ENCODE results near the gene SLC7A1.

SLC7A1 gene

GRCh38 chr13:29484236-29484635, 111.3 kb downstream of the SLC7A1 start:
- H3K27ac ChIP-seq (ENCODE audit: low read depth, low read length) = no peak overlapping the region
- peaks cover 7% of the 10 kb centered on the region for H3K4me1 ChIP-seq (ENCODE audit: control insufficient read depth, low read length)
- H3K36me3 ChIP-seq (ENCODE audit: control insufficient read depth, low read length) = no peaks in the 10 kb centered on the region
- H3F3A ChIP-seq (ENCODE audit: control insufficient read depth, insufficient read depth) = no peaks in the 10 kb centered on the region
- H3K27me3 ChIP-seq (ENCODE audit: control insufficient read depth, low read length) = peaks cover 32% of the 10 kb centered on the region
- no peaks in the 10 kb centered on the region for H3K79me2 ChIP-seq (ENCODE audit: control insufficient read depth, low read length)
- no peak for TF ChIP-seq EZH2phosphoT487 (IDR thresholded peaks at IDR 0.05; ENCODE audit: borderline replicate concordance, low read length)
- TF ChIP-seq, protein P1, sequence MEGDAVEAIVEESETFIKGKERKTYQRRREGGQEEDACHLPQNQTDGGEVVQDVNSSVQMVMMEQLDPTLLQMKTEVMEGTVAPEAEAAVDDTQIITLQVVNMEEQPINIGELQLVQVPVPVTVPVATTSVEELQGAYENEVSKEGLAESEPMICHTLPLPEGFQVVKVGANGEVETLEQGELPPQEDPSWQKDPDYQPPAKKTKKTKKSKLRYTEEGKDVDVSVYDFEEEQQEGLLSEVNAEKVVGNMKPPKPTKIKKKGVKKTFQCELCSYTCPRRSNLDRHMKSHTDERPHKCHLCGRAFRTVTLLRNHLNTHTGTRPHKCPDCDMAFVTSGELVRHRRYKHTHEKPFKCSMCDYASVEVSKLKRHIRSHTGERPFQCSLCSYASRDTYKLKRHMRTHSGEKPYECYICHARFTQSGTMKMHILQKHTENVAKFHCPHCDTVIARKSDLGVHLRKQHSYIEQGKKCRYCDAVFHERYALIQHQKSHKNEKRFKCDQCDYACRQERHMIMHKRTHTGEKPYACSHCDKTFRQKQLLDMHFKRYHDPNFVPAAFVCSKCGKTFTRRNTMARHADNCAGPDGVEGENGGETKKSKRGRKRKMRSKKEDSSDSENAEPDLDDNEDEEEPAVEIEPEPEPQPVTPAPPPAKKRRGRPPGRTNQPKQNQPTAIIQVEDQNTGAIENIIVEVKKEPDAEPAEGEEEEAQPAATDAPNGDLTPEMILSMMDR (IDR thresholded peaks at IDR 0.05; ENCODE audit: low read depth, low read length, poor library complexity, severe bottlenecking) = no peak
- no peaks in the 10 kb centered on the region for H3K9me3 ChIP-seq (ENCODE audit: control insufficient read depth, insufficient read depth, low read length)
- no peaks in the 10 kb centered on the region for H3K9me2 ChIP-seq (replicated peaks; ENCODE audit: control insufficient read depth, low read length)
- no peak overlapping the region for H3K4me2 ChIP-seq (ENCODE audit: low read length)
- H4K20me1 ChIP-seq (ENCODE audit: control insufficient read depth, insufficient read depth, low read depth, low read length) = no peaks in the 10 kb centered on the region
- H3K4me3 ChIP-seq (ENCODE audit: low read length) = no peak overlapping the region

DNA sequence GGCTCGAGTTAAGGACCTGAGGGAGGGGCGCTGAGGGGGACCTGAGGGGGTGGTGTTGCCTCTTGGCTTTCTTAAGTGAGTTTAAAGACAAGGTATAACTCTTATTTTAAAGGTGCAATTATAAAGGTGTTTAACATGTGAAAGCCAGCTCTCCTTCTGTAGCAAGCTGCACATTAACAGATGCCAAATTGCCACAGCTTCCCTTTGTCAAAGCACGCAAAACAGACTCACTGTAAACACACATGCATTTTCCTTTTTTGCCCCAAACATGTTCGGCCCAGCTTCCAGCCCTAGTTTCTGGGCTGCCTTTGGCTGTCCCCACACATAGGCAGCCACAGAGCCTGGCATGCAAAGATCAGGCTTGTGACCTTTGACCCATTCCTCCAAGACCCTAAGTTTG, 111.9 kb downstream of the SLC7A1 start:
- peaks cover 32% of the 10 kb centered on the region for H3K27me3 ChIP-seq (ENCODE audit: control insufficient read depth, low read length)
- H3F3A ChIP-seq (ENCODE audit: control insufficient read depth, insufficient read depth) = no peaks in the 10 kb centered on the region
- no peak overlapping the region for H3K4me2 ChIP-seq (ENCODE audit: low read length)
- no peak overlapping the region for H3K4me3 ChIP-seq (ENCODE audit: low read length)
- no peaks in the 10 kb centered on the region for H3K36me3 ChIP-seq (ENCODE audit: control insufficient read depth, low read length)
- H4K20me1 ChIP-seq (ENCODE audit: control insufficient read depth, insufficient read depth, low read depth, low read length) = no peaks in the 10 kb centered on the region
- H3K27ac ChIP-seq (ENCODE audit: low read depth, low read length) = no peak overlapping the region
- H3K9me2 ChIP-seq (replicated peaks; ENCODE audit: control insufficient read depth, low read length) = no peaks in the 10 kb centered on the region
- H3K79me2 ChIP-seq (ENCODE audit: control insufficient read depth, low read length) = no peaks in the 10 kb centered on the region
- TF ChIP-seq, protein P1 (IDR thresholded peaks at IDR 0.05; ENCODE audit: low read depth, low read length, poor library complexity, severe bottlenecking) = no peak
- TF ChIP-seq EZH2phosphoT487 (IDR thresholded peaks at IDR 0.05; ENCODE audit: borderline replicate concordance, low read length) = no peak
- H3K4me1 ChIP-seq (ENCODE audit: control insufficient read depth, low read length) = peaks cover 7% of the 10 kb centered on the region
- H3K9me3 ChIP-seq (ENCODE audit: control insufficient read depth, insufficient read depth, low read length) = no peaks in the 10 kb centered on the region

DNA sequence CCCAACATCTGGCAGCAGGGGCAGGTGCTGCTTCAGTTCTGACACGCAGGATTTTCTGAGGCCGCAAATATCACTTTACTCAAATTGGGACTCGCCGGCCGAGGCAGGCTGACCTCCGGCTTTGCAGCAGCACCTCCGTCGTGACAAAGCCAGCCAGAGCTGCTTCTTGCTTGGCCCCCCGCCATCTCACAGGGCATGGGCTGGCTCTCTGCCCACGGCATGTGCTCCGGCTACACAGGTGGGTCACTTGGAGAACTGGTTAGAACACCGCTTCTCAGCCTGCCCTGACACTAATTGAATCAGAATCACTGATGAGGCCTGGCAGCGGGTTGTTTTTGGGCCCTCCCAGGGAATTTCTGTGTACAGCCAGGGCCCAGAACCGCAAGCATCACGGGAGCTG, 112.3 kb downstream of the SLC7A1 start:
- TF ChIP-seq, protein P1 (IDR thresholded peaks at IDR 0.05; ENCODE audit: low read depth, low read length, poor library complexity, severe bottlenecking) = no peak
- no peak for TF ChIP-seq EZH2phosphoT487 (IDR thresholded peaks at IDR 0.05; ENCODE audit: borderline replicate concordance, low read length)
- Histone ChIP-seq H3K27ac (ENCODE audit: low read depth, low read length) (no peak overlapping the region), H3K4me1 (ENCODE audit: control insufficient read depth, low read length) (peaks cover 7% of the 10 kb centered on the region), H3K79me2 (ENCODE audit: control insufficient read depth, low read length) (no peaks in the 10 kb centered on the region), H4K20me1 (ENCODE audit: control insufficient read depth, insufficient read depth, low read depth, low read length) (no peaks in the 10 kb centered on the region), H3K9me2 (replicated peaks; ENCODE audit: control insufficient read depth, low read length) (no peaks in the 10 kb centered on the region), H3K36me3 (ENCODE audit: control insufficient read depth, low read length) (no peaks in the 10 kb centered on the region), H3F3A (ENCODE audit: control insufficient read depth, insufficient read depth) (no peaks in the 10 kb centered on the region), H3K4me3 (ENCODE audit: low read length) (no peak overlapping the region), H3K4me2 (ENCODE audit: low read length) (no peak overlapping the region), H3K9me3 (ENCODE audit: control insufficient read depth, insufficient read depth, low read length) (no peaks in the 10 kb centered on the region), H3K27me3 (ENCODE audit: control insufficient read depth, low read length) (peaks cover 32% of the 10 kb centered on the region)

DNA sequence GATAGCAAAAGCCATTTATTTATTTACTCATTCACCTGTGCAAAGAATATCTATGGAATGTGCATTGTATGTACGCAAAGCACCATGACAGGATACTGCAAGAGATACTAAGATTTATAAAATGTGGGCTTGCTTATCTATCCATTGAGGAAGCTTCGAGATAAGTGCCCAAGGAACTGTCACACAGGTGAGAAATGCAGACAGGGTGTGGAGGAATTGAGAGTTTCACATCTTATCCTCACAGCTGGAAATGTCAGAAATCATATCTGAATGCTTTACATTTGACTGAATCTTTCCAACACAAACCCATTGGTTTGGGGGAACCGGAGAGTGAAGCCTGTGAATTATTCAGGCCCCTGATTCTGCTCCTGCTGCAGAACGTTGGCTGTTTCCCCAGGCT, 113.0 kb downstream of the SLC7A1 start:
- Histone ChIP-seq H3K9me2 (replicated peaks; ENCODE audit: control insufficient read depth, low read length) (no peaks in the 10 kb centered on the region), H3K79me2 (ENCODE audit: control insufficient read depth, low read length) (no peaks in the 10 kb centered on the region), H3K36me3 (ENCODE audit: control insufficient read depth, low read length) (no peaks in the 10 kb centered on the region), H3K9me3 (ENCODE audit: control insufficient read depth, insufficient read depth, low read length) (no peaks in the 10 kb centered on the region), H3K4me1 (ENCODE audit: control insufficient read depth, low read length) (peaks cover 7% of the 10 kb centered on the region), H3K4me3 (ENCODE audit: low read length) (no peak overlapping the region), H3F3A (ENCODE audit: control insufficient read depth, insufficient read depth) (no peaks in the 10 kb centered on the region), H3K27me3 (ENCODE audit: control insufficient read depth, low read length) (peaks cover 32% of the 10 kb centered on the region), H3K4me2 (ENCODE audit: low read length) (no peak overlapping the region), H4K20me1 (ENCODE audit: control insufficient read depth, insufficient read depth, low read depth, low read length) (no peaks in the 10 kb centered on the region), H3K27ac (ENCODE audit: low read depth, low read length) (no peak overlapping the region)
- TF ChIP-seq EZH2phosphoT487 (IDR thresholded peaks at IDR 0.05; ENCODE audit: borderline replicate concordance, low read length) = no peak
- TF ChIP-seq, protein P1 (IDR thresholded peaks at IDR 0.05; ENCODE audit: low read depth, low read length, poor library complexity, severe bottlenecking) = no peak

Measured in DOHH2 (cell line).